Measurements from ENCODE around the gene AMBRA1.

GRCh38 chr11:46643531-46643930 is 49.7 kb upstream of the AMBRA1 start:
- TF ChIP-seq YY1 (IDR thresholded peaks at IDR 0.05; ENCODE audit: low read depth, low read length) (no peak), POLR2A (IDR thresholded peaks at IDR 0.05; ENCODE audit: control extremely low read depth in 1 of 2, low read depth in 2 of 2, low read length in 2 of 2) (no peak), JUND (IDR thresholded peaks at IDR 0.05; ENCODE audit: low read length) (no peak), HDAC2 (IDR thresholded peaks at IDR 0.05; ENCODE audit: borderline replicate concordance in 1 of 2, low read depth in 2 of 2, low read length in 2 of 2) (no peak), EP300 (IDR thresholded peaks at IDR 0.05; ENCODE audit: borderline replicate concordance in 1 of 2, low read depth in 2 of 2, low read length in 2 of 2) (no peak)
- TF ChIP-seq, protein P1, sequence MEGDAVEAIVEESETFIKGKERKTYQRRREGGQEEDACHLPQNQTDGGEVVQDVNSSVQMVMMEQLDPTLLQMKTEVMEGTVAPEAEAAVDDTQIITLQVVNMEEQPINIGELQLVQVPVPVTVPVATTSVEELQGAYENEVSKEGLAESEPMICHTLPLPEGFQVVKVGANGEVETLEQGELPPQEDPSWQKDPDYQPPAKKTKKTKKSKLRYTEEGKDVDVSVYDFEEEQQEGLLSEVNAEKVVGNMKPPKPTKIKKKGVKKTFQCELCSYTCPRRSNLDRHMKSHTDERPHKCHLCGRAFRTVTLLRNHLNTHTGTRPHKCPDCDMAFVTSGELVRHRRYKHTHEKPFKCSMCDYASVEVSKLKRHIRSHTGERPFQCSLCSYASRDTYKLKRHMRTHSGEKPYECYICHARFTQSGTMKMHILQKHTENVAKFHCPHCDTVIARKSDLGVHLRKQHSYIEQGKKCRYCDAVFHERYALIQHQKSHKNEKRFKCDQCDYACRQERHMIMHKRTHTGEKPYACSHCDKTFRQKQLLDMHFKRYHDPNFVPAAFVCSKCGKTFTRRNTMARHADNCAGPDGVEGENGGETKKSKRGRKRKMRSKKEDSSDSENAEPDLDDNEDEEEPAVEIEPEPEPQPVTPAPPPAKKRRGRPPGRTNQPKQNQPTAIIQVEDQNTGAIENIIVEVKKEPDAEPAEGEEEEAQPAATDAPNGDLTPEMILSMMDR (IDR thresholded peaks at IDR 0.05; ENCODE audit: control extremely low read depth in 1 of 3, insufficient read depth in 1 of 3, low read depth in 1 of 3, low read length in 3 of 3) = no peak

Data from H1 (cell line).